A673 (cell line): Measurements from ENCODE around the gene BORCS8. TPM values are rescaled to one million over a fixed set of nuclear protein-coding genes. Genes with fewer than 3 reads are reported as not detected.
"Not testable (repeated sequence)": the region's sequence is repeated elsewhere in the genome, so short reads cannot be mapped to it uniquely, and the experiment has no call there.

Experiments used
- BruUV-seq: library from RNA; stranded (reverse); fragments of 400-500 nt; replicated peaks from 2 replicates; lab custom pipeline; 2021; lab: Mats Ljungman, UMichigan
- CTCF ChIA-PET: fragments of 300-600 bp; sonication (Branson Sonifier 250); formaldehyde crosslinking; loops from one replicate; lab custom pipeline; 2022; ENCODE audit warnings: antibody characterized with exemption; lab: Charles Lee
- POLR2A ChIA-PET: fragments of 300-600 bp; sonication (Branson Sonifier 250); formaldehyde crosslinking; loops from one replicate; lab custom pipeline; 2022; ENCODE audit warnings: antibody characterized with exemption; ENCODE audit not compliant: low non-redundant PET; lab: Charles Lee
- DNase-seq: peaks from one replicate; pipeline ENCODE4 v3.0.0-alpha.2; 2015; ENCODE audit warnings: low spot score
- H3K27ac ChIP-seq: fragments of 200-600 bp; sonication (generic); 2 replicates; pipeline ENCODE4 v1.5.1; 2016; ENCODE audit warnings: mixed run types, low read depth, mild to moderate bottlenecking, mixed read lengths, antibody characterized with exemption, low read length; ENCODE audit not compliant: poor library complexity, severe bottlenecking
- H3K27me3 ChIP-seq: fragments of 200-600 bp; sonication (generic); replicated peaks from 2 replicates; pipeline ENCODE4 v1.6.1; 2017; ENCODE audit warnings: mixed run types, low read depth, mild to moderate bottlenecking, mixed read lengths, antibody characterized with exemption, low read length; ENCODE audit not compliant: insufficient read depth, poor library complexity
- H3K36me3 ChIP-seq: fragments of 200-600 bp; sonication (generic); 2 replicates; pipeline ENCODE4 v1.6.1; 2016; ENCODE audit warnings: mixed run types, mild to moderate bottlenecking, mixed read lengths, antibody characterized with exemption, low read length; ENCODE audit not compliant: insufficient read depth, poor library complexity, severe bottlenecking
- H3K4me1 ChIP-seq: fragments of 200-600 bp; sonication (generic); 2 replicates; pipeline ENCODE4 v1.6.1; 2017; ENCODE audit warnings: mixed run types, mild to moderate bottlenecking, mixed read lengths, antibody characterized with exemption, low read length; ENCODE audit not compliant: insufficient read depth, poor library complexity, severe bottlenecking
- H3K4me3 ChIP-seq: fragments of 200-600 bp; sonication (generic); 2 replicates; pipeline ENCODE4 v1.5.1; 2016; ENCODE audit warnings: low read depth, mixed run types, mild to moderate bottlenecking, mixed read lengths, low read length; ENCODE audit not compliant: poor library complexity, severe bottlenecking
- H3K9me3 ChIP-seq: fragments of 200-600 bp; sonication (generic); 2 replicates; pipeline ENCODE4 v1.6.1; 2016; ENCODE audit warnings: mixed run types, low read depth, mild to moderate bottlenecking, mixed read lengths, antibody characterized with exemption, low read length; ENCODE audit not compliant: poor library complexity, severe bottlenecking
- CTCF ChIP-seq: fragments of 300-800, 200-600 bp; sonication (generic); conservative IDR thresholded peaks from 2 replicates; pipeline ENCODE4 v1.5.1; 2017; ENCODE audit warnings: low read depth, mild to moderate bottlenecking, antibody characterized with exemption, low read length, moderate library complexity, mixed read lengths
- EZH2 ChIP-seq: fragments of 200-600 bp; sonication (generic); IDR thresholded peaks from 2 replicates; pipeline ENCODE4 v1.6.1; 2017; ENCODE audit warnings: borderline replicate concordance, low read depth, mild to moderate bottlenecking, mixed read lengths, antibody characterized with exemption, low read length; ENCODE audit not compliant: poor library complexity, severe bottlenecking
- intact Hi-C: fragments of 100-400 bp; cut with micrococcal nuclease; formaldehyde crosslinking; loops from one replicate; pipeline ENCODE4 v1.10.0; 2022; ENCODE audit not compliant: unreplicated experiment
- total RNA-seq: library from RNA; stranded (reverse); gene quantifications from 2 replicates; pipeline ENCODE4 v1.2.3, GENCODE V29; 2021

BORCS8 gene
- total RNA-seq, 1 experiment from 2014 or later = 29.9 TPM

- H3K27me3 ChIP-seq = peaks cover 14% of the 10 kb centered on the region
- TF ChIP-seq CTCF = no peak
- no peak for TF ChIP-seq EZH2
- H3K4me1 ChIP-seq = no peaks in the 10 kb centered on the region
- ChIA-PET CTCF (no interaction called here), POLR2A (no interaction called here)
- BruUV-seq = no TSS peak
- intact Hi-C loops = no loop called here
- H3K4me3 ChIP-seq = no peak overlapping the region
- H3K27ac ChIP-seq = no peak overlapping the region
- no peaks in the 10 kb centered on the region for H3K9me3 ChIP-seq
- H3K36me3 ChIP-seq = no peaks in the 10 kb centered on the region
- no peak for DNase-seq
These were observed 31.1 kb upstream of the BORCS8 start for GRCh38 chr19:19223060-19223459.

GRCh38 chr19:19221000-19221399 lies 29.0 kb upstream of the BORCS8 start:
- H3K4me3 ChIP-seq, POLR2A ChIA-PET, H3K4me1 ChIP-seq, H3K36me3 ChIP-seq, H3K27ac ChIP-seq, DNase-seq, intact Hi-C loops, BruUV-seq, H3K9me3 ChIP-seq: not testable (repeated sequence)
- peaks cover 12% of the 10 kb centered on the region for H3K27me3 ChIP-seq
- CTCF ChIA-PET = interaction anchor here (0.7 kb wide), 1 partner anchor 46 kb away, joined by 8 read pairs; no protein-coding TSS in a partner anchor

GRCh38 chr19:19218911-19219310 lies 27.0 kb upstream of the BORCS8 start:
- no TSS peak for BruUV-seq
- Histone ChIP-seq H3K4me1 (peaks cover under 1% of the 10 kb centered on the region), H3K27me3 (peaks cover 12% of the 10 kb centered on the region), H3K9me3 (no peaks in the 10 kb centered on the region), H3K4me3 (no peak overlapping the region), H3K36me3 (no peaks in the 10 kb centered on the region), H3K27ac (no peak overlapping the region)
- intact Hi-C loops = no loop called here
- DNase-seq = no peak
- ChIA-PET POLR2A (no interaction called here), CTCF (no interaction called here)
- TF ChIP-seq EZH2 (no peak), CTCF (no peak)

- BruUV-seq = no TSS peak
- peaks cover 5% of the 10 kb centered on the region for H3K4me1 ChIP-seq
- no peaks in the 10 kb centered on the region for H3K36me3 ChIP-seq
- TF ChIP-seq CTCF (no peak), EZH2 (no peak)
- intact Hi-C loops = no loop called here
- POLR2A ChIA-PET = no interaction called here
- H3K4me3 ChIP-seq = no peak overlapping the region
- H3K9me3 ChIP-seq = no peaks in the 10 kb centered on the region
- peaks cover 25% of the 10 kb centered on the region for H3K27me3 ChIP-seq
- H3K27ac ChIP-seq = no peak overlapping the region
- DNase-seq = no peak
- CTCF ChIA-PET = no interaction called here
These were observed 25.1 kb upstream of the BORCS8 start for GRCh38 chr19:19217099-19217498.
